Spleen (tissue), 7 donors: ENCODE results near the gene EVL.
"Not testable (repeated sequence)": the region's sequence is repeated elsewhere in the genome, so short reads cannot be mapped to it uniquely, and the experiment has no call there.

Experiments used
- CTCF ChIP-seq, 11 experiments: fragments of 200-600 bp in 7 of 11; fragments of 450-650 bp in 4 of 11; sonication (generic) in 4 of 11; IDR thresholded peaks in 8 of 11; conservative IDR thresholded peaks in 3 of 11; 1 replicate in 7 of 11; 2 replicates in 4 of 11; pipeline versions ENCODE4 v1.4.0 to v1.8.0; 2016 to 2021; ENCODE audit warnings: antibody characterized with exemption in 11 of 11, inconsistent platforms in 4 of 11, mild to moderate bottlenecking in 1 of 11
- POLR2A ChIP-seq, 3 donors: fragments of 450-650 bp; IDR thresholded peaks; one replicate each; pipeline ENCODE4 v1.5.1; 2017; ENCODE audit warnings: antibody characterized with exemption in 3 of 3, mild to moderate bottlenecking in 1 of 3
- POLR2AphosphoS5 ChIP-seq, 3 donors: sonication (generic); formaldehyde crosslinking; IDR thresholded peaks; one replicate each; pipeline ENCODE4 v1.5.1; 2017; ENCODE audit warnings: antibody characterized with exemption in 3 of 3
- donor health status: DM: no; HTN: no; CAD: no; lungs with moderate emphysema.
- donor health status: DM: no; HTN: no; CAD: no.
- donor health status: DM: no; HTN: no; CAD: no.

GRCh38 chr14:100064335-100065092 lies 708 bp upstream of the EVL start:
- TF ChIP-seq CTCF (IDR thresholded peaks at IDR 0.05 in 8 of 11, conservative IDR thresholded peaks at IDR 0.05 in 3 of 11); POLR2A (IDR thresholded peaks at IDR 0.05); POLR2AphosphoS5 (IDR thresholded peaks at IDR 0.05): not testable (repeated sequence)
